Loucy (cell line): ENCODE results near the gene RASD1.

Experiments
- H2AFZ ChIP-seq: fragments of 200-600 bp; sonication (generic); 2 replicates; pipeline ENCODE4 v1.6.0; 2016; ENCODE audit warnings: antibody characterized with exemption, mild to moderate bottlenecking, low read length, moderate library complexity
- H3F3A ChIP-seq: fragments of 200-600 bp; 2 replicates; pipeline ENCODE4 v1.6.0; 2016; ENCODE audit warnings: antibody characterized with exemption, low read depth, mild to moderate bottlenecking
- H3K27me3 ChIP-seq: fragments of 200-600 bp; sonication (generic); 2 replicates; pipeline ENCODE4 v1.6.1; 2014; ENCODE audit warnings: low read length, mild to moderate bottlenecking; ENCODE audit not compliant: insufficient read depth, poor library complexity, severe bottlenecking
- H3K36me3 ChIP-seq: fragments of 200-600 bp; sonication (generic); 2 replicates; pipeline ENCODE4 v1.6.1; 2016; ENCODE audit warnings: low read length; ENCODE audit not compliant: insufficient read depth
- H3K4me1 ChIP-seq: fragments of 200-600 bp; sonication (generic); 2 replicates; pipeline ENCODE4 v1.5.1; 2014; ENCODE audit warnings: low read length, mild to moderate bottlenecking; ENCODE audit not compliant: insufficient read depth, poor library complexity, severe bottlenecking
- H3K4me2 ChIP-seq: fragments of 200-600 bp; sonication (generic); 2 replicates; pipeline ENCODE4 v1.6.0; 2014; ENCODE audit warnings: antibody characterized with exemption, low read length, low read depth, mild to moderate bottlenecking; ENCODE audit not compliant: poor library complexity, severe bottlenecking
- H3K4me3 ChIP-seq: fragments of 200-600 bp; sonication (generic); 2 replicates; pipeline ENCODE4 v1.5.1; 2014; ENCODE audit warnings: low read length, mild to moderate bottlenecking, mixed read lengths; ENCODE audit not compliant: poor library complexity, severe bottlenecking
- H3K79me2 ChIP-seq: fragments of 200-600 bp; sonication (generic); 2 replicates; pipeline ENCODE4 v1.6.1; 2014; ENCODE audit warnings: low read length; ENCODE audit not compliant: insufficient read depth
- H3K9ac ChIP-seq: fragments of 200-600 bp; sonication (generic); 2 replicates; pipeline ENCODE4 v1.6.0; 2014; ENCODE audit warnings: mild to moderate bottlenecking, low read depth, low read length, moderate library complexity; ENCODE audit not compliant: poor library complexity, severe bottlenecking
- H3K9me2 ChIP-seq: fragments of 200-600 bp; sonication (generic); replicated peaks from 2 replicates; pipeline ENCODE4 v1.6.1; 2016; ENCODE audit warnings: low read depth, low read length, mixed read lengths
- H3K9me3 ChIP-seq: fragments of 200-600 bp; sonication (generic); 2 replicates; pipeline ENCODE4 v1.6.1; 2014; ENCODE audit warnings: mild to moderate bottlenecking, antibody characterized with exemption, low read length, low read depth; ENCODE audit not compliant: insufficient read depth
- H4K20me1 ChIP-seq: fragments of 200-600 bp; sonication (generic); 2 replicates; pipeline ENCODE4 v1.6.0; 2014; ENCODE audit warnings: antibody characterized with exemption, low read length, mild to moderate bottlenecking; ENCODE audit not compliant: insufficient read depth, poor library complexity, severe bottlenecking
- CTCF ChIP-seq: fragments of 200-600 bp; sonication (generic); conservative IDR thresholded peaks from 2 replicates; pipeline ENCODE4 v1.5.1; 2014; ENCODE audit warnings: mild to moderate bottlenecking, antibody characterized with exemption, low read length
- EZH2phosphoT487 ChIP-seq: fragments of 200-600 bp; IDR thresholded peaks from 2 replicates; pipeline ENCODE4 v1.6.1; 2018; ENCODE audit warnings: antibody characterized with exemption, mild to moderate bottlenecking, moderate library complexity, borderline replicate concordance

The RASD1 gene

GRCh38 chr17:17497845-17498520, 1.8 kb upstream of the RASD1 start:
- Histone ChIP-seq H3K27me3 (no peaks in the 10 kb centered on the region), H3K9me3 (no peaks in the 10 kb centered on the region), H3K9ac (no peak overlapping the region), H3K4me1 (peaks cover 13% of the 10 kb centered on the region), H3K9me2 (no peaks in the 10 kb centered on the region), H3K79me2 (no peaks in the 10 kb centered on the region), H3K4me2 (no peak overlapping the region), H3K36me3 (peaks cover under 1% of the 10 kb centered on the region; the same call in 1 of the 2 replicates), H4K20me1 (no peaks in the 10 kb centered on the region), H3K4me3 (no peak overlapping the region), H3F3A (no peaks in the 10 kb centered on the region; the same call in 1 of the 2 replicates), H2AFZ (no peak overlapping the region)
- no peak for TF ChIP-seq CTCF
- no peak for TF ChIP-seq EZH2phosphoT487

- peak overlapping the region; percentile 81 for H3K9ac ChIP-seq
Observed at GRCh38 chr17:17497065-17497844, 1.1 kb upstream of the RASD1 start.

DNA sequence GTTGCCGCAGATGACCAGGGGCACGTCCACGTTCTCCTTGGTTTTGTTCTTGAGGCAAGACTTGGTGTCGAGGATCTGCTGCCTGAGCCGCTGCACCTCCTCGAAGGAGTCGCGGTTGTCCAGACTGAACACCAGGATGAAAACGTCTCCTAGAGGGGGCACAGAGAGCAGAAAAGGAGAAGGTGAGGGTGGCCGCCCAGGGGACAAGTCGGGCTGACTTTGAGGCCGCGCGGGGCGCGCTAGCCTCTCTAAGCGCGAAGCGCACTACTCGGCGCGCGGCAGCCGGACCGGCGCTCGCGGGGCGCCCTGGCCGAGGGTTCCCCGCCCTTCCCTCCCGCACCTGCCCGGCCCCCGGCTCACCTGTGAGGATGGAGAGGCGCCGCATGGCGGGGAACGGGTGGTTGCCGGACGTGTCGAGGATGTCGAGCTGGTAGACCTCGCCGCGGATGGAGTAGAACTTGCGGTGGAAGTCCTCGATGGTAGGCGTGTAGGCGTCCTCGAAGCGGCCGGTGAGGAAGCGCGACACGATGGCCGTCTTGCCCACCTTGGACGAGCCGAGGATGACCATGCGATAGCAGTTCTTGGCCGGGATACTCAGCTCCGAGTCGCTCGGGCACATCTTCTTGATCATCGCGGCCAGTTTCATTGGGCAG, 533 bp downstream of the RASD1 start:
- Histone ChIP-seq H3K9me3 (no peaks in the 10 kb centered on the region), H4K20me1 (no peaks in the 10 kb centered on the region), H2AFZ (peak overlapping the region; percentile 96; the same call in 1 of the 2 replicates), H3K4me3 (peak overlapping the region; percentile 86), H3K4me2 (peak overlapping the region; percentile 90), H3K36me3 (peaks cover 18% of the 10 kb centered on the region; the same call in 1 of the 2 replicates), H3K9me2 (no peaks in the 10 kb centered on the region), H3F3A (no peaks in the 10 kb centered on the region; the same call in 1 of the 2 replicates), H3K79me2 (no peaks in the 10 kb centered on the region), H3K9ac (peak overlapping the region; percentile 81), H3K4me1 (peaks cover 13% of the 10 kb centered on the region), H3K27me3 (no peaks in the 10 kb centered on the region)
- no peak for TF ChIP-seq CTCF
- no peak for TF ChIP-seq EZH2phosphoT487

More at GRCh38 chr17:17497065-17497844, 1.1 kb upstream of the RASD1 start:
- Histone ChIP-seq H3K4me3 (peak overlapping the region; percentile 86), H3K9me3 (no peaks in the 10 kb centered on the region), H3K4me1 (peaks cover 13% of the 10 kb centered on the region), H3F3A (no peaks in the 10 kb centered on the region; the same call in 1 of the 2 replicates), H3K9me2 (no peaks in the 10 kb centered on the region), H2AFZ (peak overlapping the region; percentile 67), H3K4me2 (peak overlapping the region; percentile 90), H3K79me2 (no peaks in the 10 kb centered on the region), H3K27me3 (no peaks in the 10 kb centered on the region), H3K36me3 (peaks cover 6% of the 10 kb centered on the region; the same call in 1 of the 2 replicates), H4K20me1 (no peaks in the 10 kb centered on the region)
- TF ChIP-seq EZH2phosphoT487 (no peak), CTCF (no peak)
